Activated CD4-positive, CD25-positive, alpha-beta regulatory T cell treated with anti-CD3 and anti-CD28 coated beads, Interleukin-2, amount 50 U/mL, for 72 hours (primary cell): ENCODE data around the gene PEX7.
"Not testable (repeated sequence)": the region's sequence is repeated elsewhere in the genome, so short reads cannot be mapped to it uniquely, and the experiment has no call there.

ENCODE experiments used
- DNase-seq: peaks from one replicate; pipeline ENCODE4 v3.0.0; 2021

PEX7 gene

DNA sequence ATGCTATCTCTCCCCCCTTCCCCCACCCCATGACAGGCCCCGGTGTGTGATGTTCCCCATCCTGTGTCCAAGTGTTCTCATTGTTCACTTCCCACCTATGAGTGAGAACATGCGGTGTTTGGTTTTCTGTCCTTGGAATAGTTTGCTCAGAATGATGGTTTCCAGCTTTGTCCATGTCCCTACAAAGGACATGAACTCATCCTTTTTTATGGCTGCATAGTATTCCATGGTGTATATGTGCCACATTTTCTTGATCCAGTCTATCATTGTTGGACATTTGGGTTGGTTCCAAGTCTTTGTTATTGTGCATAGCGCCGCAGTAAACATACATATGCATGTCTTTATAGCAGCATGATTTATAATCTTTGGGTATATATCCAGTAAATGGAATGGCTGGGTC lies 24.1 kb downstream of the PEX7 start:
- not testable (repeated sequence) for DNase-seq

GRCh38 chr6:136849979-136850563 lies 27.7 kb downstream of the PEX7 start:
- DNase-seq, result not testable (repeated sequence)

GRCh38 chr6:136859430-136859829 lies 37.0 kb downstream of the PEX7 start:
- no peak for DNase-seq

GRCh38 chr6:136860043-136860442 lies 37.7 kb downstream of the PEX7 start:
- DNase-seq, result no peak

GRCh38 chr6:136862662-136863061 lies 40.3 kb downstream of the PEX7 start:
- no peak for DNase-seq

DNA sequence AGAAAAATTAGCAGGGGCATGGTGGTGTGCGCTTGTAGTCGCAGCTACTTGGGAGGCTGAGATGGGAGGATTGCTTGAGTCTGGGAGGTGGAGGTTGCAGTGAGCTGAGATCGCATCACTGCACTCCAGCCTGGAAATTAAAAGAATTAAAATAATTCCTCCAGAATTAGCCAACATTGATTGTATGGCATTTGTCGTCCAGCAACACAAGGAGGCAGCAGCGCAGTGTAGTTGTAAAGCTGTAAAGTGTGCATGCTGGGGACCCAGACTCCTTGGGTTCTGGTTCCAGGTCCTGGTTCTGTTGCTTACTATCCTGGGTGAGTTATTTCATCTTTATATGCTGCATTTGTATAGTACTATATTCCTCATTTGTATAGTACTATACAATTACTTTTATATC lies 41.4 kb downstream of the PEX7 start:
- DNase-seq, result no peak

GRCh38 chr6:136864676-136865075 lies 42.3 kb downstream of the PEX7 start:
- no peak for DNase-seq

DNA sequence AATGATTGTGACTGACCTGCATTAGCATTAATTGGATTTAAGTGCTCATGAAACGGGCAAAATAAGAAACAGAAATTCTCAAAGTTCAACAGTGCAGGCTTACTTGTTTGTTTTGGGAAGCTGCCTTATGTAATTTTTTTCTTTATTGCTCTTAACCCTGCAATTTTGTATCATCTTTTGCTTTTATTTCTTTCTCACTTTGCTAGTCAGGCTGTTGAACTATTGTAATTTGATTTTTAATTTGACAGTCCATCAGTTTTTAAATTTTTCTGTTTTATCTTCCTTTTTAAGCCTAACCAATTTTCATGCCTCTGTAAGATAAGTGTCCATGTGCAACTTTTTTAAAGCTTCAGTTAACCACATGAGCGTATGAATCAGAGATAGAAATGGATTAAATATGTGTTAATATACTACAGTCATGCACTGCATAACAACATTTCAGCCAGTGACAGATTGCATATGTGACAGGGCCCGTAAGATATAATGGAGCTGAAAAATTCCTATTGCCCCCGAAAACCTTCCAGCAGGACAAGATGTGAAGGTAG lies 44.6 kb downstream of the PEX7 start:
- no peak for DNase-seq

GRCh38 chr6:136869451-136869850 lies 47.1 kb downstream of the PEX7 start:
- DNase-seq, result no peak

DNA sequence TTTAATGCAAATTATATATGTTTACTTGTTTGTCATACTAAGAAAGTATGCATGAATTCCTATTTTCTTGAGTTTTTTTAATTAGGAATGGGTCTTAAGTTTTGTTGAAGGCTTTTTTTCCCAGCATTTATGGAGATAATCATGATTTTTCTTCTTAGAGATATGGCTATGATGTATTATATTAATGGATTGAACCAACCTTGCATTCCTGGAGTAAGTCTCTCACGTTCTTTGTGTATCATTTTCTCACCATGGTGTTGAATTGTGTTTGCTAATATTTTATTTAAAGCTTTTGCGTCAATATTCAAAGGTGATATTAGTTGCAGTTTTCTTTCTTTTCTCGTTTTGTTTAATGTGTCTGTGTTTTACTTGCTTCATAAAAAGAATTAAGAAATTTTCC lies 51.4 kb downstream of the PEX7 start:
- DNase-seq, result no peak

GRCh38 chr6:136876469-136876868 lies 54.1 kb downstream of the PEX7 start:
- not testable (repeated sequence) for DNase-seq

DNA sequence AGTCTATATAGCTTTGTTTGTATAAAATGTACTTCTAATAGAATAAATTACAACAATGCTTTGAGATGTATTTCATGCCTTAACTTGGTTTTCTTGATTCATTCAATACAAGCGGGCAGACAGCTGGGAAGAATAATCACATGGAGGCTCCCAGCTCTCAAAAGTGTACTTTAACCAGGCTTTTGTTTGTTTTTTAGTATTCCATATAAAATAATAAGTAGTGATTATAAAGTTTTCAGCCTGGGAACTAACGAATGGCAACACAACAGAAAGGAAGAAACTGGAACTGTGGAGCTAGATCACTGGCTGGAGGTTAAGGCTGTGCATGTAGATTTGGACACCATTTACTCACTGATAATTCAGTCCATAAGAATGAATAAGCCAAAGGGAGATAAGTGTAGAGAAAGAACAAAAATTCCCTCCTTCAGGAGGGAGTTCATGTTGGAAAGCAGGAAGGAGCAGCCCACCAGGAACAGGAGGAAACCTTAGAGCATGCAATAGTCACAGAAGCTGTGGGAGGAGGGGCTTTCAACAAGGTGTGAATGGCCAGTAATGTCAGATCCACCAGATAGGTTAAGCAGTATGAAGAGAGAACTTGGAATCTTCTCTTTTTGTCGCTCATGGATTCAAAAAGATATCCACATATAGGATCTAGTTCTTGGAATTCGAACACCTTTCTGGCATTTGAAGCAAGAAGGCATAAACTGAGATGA lies 58.5 kb downstream of the PEX7 start:
- DNase-seq, result no peak

GRCh38 chr6:136886091-136886490 lies 63.7 kb downstream of the PEX7 start:
- no peak for DNase-seq

- DNase-seq, result no peak
These were observed 65.6 kb downstream of the PEX7 start for GRCh38 chr6:136887953-136888352.

- DNase-seq, result no peak
These were observed 67.1 kb downstream of the PEX7 start for GRCh38 chr6:136889271-136890193.

DNA sequence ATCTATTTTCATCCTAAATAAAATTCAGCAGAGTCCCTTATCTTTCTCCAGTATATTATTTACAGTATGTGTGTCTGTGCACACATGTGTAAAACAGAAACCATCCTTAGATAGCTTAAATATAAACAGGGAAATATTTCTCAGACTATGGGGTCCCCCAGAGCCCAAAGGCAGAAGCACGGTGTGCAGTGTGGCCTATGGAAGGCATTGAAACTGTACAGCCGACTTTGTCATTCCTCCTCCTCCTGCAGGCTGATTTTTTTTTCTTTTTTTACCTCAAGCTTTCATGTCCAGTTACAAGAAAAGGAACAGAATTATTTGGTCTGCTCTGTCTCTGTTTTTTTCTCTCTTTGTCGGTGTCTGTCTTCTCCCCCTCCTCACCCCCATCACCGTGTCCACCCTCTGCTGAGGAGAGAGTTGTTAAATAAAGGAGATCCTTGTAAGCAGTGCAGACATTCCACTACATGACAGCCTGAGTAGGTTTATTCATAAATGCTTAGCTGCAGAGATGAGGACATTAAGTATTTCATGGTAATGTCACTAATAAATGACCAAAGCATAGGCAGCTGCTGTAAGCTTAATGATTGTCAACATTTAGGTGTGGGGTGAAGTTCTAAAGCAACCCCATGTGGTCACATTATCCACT lies 67.9 kb downstream of the PEX7 start:
- no peak for DNase-seq

DNA sequence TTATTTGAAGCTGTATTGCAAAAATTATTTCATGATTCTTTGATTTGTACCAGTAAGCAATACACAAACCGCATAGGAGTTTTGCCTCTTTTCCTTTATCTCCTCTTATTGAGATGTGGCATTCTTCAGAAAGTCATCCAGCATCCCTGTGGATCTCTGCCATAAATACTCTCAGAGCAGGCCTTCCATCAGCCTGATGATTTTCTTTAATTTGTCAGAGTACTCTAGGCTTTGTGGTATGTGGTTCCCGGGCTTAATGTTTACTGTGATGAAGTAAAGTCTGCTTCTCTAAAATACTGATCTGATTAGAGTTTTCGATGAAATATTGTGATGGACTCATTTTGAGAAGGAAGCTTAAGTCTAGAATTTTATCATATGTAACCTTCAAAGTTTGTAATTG lies 68.6 kb downstream of the PEX7 start:
- no peak for DNase-seq

- no peak for DNase-seq
These were observed 70.8 kb downstream of the PEX7 start for GRCh38 chr6:136893187-136893586.

DNA sequence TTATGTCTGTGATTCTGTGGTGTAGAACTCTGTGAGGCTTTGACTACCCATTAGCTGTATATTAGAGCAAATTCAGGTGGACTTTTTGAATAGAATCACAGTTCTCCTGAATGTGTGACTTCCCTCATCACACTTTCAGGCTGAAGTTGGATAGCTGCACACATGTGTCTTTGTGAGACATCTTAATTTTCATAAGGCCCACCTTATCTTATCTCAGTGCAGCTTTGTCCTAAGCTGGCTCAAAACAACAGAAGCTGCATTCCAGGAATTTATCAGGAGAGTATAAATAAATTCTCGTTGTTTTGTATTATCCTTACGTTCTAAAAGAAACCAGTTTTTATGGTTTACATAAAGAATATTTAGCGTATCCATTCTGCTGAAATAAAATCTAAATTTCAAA lies 73.5 kb downstream of the PEX7 start:
- DNase-seq, result no peak

DNA sequence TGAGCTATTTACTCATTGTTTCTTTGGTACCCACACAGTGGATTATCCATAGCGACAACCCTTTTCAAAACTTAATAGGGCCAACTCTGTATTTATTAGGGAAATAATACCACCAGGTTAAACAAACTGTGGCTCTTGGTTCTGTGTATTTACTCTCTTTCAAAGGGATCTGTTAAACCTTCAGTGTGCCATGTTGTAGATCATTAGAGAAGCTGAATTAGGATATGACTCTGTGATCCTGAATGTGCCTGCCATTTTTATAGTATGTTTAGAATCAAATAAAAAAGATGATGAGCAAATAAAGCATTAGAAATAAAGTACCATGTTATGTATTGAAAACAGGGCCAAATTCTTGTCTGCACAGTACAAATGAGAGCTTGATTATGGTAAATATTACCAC lies 74.7 kb downstream of the PEX7 start:
- DNase-seq, result no peak

GRCh38 chr6:136901212-136901784 lies 78.9 kb downstream of the PEX7 start:
- DNase-seq, result no peak

GRCh38 chr6:136904477-136904876 lies 82.1 kb downstream of the PEX7 start:
- not testable (repeated sequence) for DNase-seq

DNA sequence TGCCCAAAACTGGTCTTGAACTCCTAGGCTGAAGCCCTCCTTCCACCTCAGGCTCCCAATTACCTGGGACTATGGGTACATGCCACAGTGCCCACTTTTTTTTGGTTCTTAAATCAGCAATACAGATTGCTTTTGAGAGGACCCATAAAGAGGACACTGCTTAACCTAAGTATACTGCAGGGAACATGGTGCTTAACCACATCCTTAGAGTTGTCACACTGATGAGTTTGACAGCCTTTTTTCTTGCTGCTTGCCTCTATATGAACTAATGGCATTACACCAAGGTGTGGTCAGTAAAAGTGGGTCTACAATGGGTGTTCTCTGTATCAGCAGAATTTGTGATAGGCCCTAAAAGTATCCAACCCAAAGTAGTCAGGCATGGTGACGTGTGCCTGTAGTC lies 92.6 kb downstream of the PEX7 start:
- no peak for DNase-seq
